Renal cortical epithelial cell (primary cell): ENCODE measurements around the gene HDAC9. TPM values are rescaled to one million over a fixed set of nuclear protein-coding genes. Genes with fewer than 3 reads are reported as not detected.

Experiments
- DNase-seq: peaks from one replicate; pipeline ENCODE4 v3.0.0-alpha.2; 2011; ENCODE audit warnings: low read depth
- total RNA-seq: library from RNA; depleted of rRNA; stranded (reverse); fragments of >200 nt; gene quantifications from 2 replicates; pipeline ENCODE4 v1.2.3, GENCODE V29; 2014

The HDAC9 gene
- total RNA-seq, 1 donor from 2014 or later, result 41.8 TPM

GRCh38 chr7:18555968-18556367, 60.4 kb downstream of the HDAC9 start:
- DNase-seq, result peak; percentile 40

- DNase-seq, result peak; percentile 89
Measured at GRCh38 chr7:18558503-18558902, 63.0 kb downstream of the HDAC9 start.

GRCh38 chr7:18558910-18559309, 63.4 kb downstream of the HDAC9 start:
- DNase-seq, result no peak

GRCh38 chr7:18559756-18560155, 64.2 kb downstream of the HDAC9 start:
- DNase-seq, result no peak

GRCh38 chr7:18564779-18565178, 69.2 kb downstream of the HDAC9 start:
- no peak for DNase-seq

GRCh38 chr7:18565337-18565736, 69.8 kb downstream of the HDAC9 start:
- no peak for DNase-seq

GRCh38 chr7:18566205-18566604, 70.7 kb downstream of the HDAC9 start:
- no peak for DNase-seq

GRCh38 chr7:18566829-18567228, 71.3 kb downstream of the HDAC9 start:
- DNase-seq, result no peak

GRCh38 chr7:18570441-18570840, 74.9 kb downstream of the HDAC9 start:
- no peak for DNase-seq

GRCh38 chr7:18570890-18571478, 75.4 kb downstream of the HDAC9 start:
- peak; percentile 70 for DNase-seq

GRCh38 chr7:18572154-18572553, 76.6 kb downstream of the HDAC9 start:
- no peak for DNase-seq

GRCh38 chr7:18572885-18573284, 77.3 kb downstream of the HDAC9 start:
- DNase-seq, result no peak

- no peak for DNase-seq
Measured at GRCh38 chr7:18573410-18574234, 78.1 kb downstream of the HDAC9 start.

GRCh38 chr7:18574235-18574540, 78.6 kb downstream of the HDAC9 start:
- no peak for DNase-seq

- DNase-seq, result no peak
Measured at GRCh38 chr7:18574676-18575075, 79.1 kb downstream of the HDAC9 start.

- DNase-seq, result no peak
Measured at GRCh38 chr7:18575622-18576572, 80.3 kb downstream of the HDAC9 start.

GRCh38 chr7:18577096-18577771, 81.7 kb downstream of the HDAC9 start:
- no peak for DNase-seq

- DNase-seq, result no peak
Measured at GRCh38 chr7:18579698-18580097, 84.1 kb downstream of the HDAC9 start.

- no peak for DNase-seq
Measured at GRCh38 chr7:18580950-18581349, 85.4 kb downstream of the HDAC9 start.

- peak; percentile 57 for DNase-seq
Measured at GRCh38 chr7:18583305-18583704, 87.8 kb downstream of the HDAC9 start.

- no peak for DNase-seq
Measured at GRCh38 chr7:18590241-18590640, 94.7 kb downstream of the HDAC9 start.
